DOHH2 (cell line): ENCODE measurements around the gene KIF18B.

Experiments used
- EZH2phosphoT487 ChIP-seq: fragments of 200-600 bp; sonication (generic); IDR thresholded peaks from 2 replicates; pipeline ENCODE4 v1.6.1; 2017; ENCODE audit warnings: borderline replicate concordance, mild to moderate bottlenecking, antibody characterized with exemption, low read length, moderate library complexity, mixed read lengths
- TF ChIP-seq, protein P1 (sequence below): fragments of 200-600 bp; sonication (generic); IDR thresholded peaks from one replicate; pipeline ENCODE4 v1.5.1; 2014; ENCODE audit warnings: antibody characterized with exemption, mild to moderate bottlenecking, low read depth, low read length; ENCODE audit not compliant: poor library complexity, severe bottlenecking

GRCh38 chr17:44967907-44968224 is 20.3 kb upstream of the KIF18B start:
- TF ChIP-seq, protein P1, sequence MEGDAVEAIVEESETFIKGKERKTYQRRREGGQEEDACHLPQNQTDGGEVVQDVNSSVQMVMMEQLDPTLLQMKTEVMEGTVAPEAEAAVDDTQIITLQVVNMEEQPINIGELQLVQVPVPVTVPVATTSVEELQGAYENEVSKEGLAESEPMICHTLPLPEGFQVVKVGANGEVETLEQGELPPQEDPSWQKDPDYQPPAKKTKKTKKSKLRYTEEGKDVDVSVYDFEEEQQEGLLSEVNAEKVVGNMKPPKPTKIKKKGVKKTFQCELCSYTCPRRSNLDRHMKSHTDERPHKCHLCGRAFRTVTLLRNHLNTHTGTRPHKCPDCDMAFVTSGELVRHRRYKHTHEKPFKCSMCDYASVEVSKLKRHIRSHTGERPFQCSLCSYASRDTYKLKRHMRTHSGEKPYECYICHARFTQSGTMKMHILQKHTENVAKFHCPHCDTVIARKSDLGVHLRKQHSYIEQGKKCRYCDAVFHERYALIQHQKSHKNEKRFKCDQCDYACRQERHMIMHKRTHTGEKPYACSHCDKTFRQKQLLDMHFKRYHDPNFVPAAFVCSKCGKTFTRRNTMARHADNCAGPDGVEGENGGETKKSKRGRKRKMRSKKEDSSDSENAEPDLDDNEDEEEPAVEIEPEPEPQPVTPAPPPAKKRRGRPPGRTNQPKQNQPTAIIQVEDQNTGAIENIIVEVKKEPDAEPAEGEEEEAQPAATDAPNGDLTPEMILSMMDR = no peak
- TF ChIP-seq EZH2phosphoT487 = no peak
